Medulla oblongata (tissue), 1 donor: ENCODE measurements around the gene ADAMTS2.
"Not testable (repeated sequence)": the region's sequence is repeated elsewhere in the genome, so short reads cannot be mapped to it uniquely, and the experiment has no call there.

Experiments
- DNase-seq: peaks from one replicate; pipeline ENCODE4 v3.0.0-alpha.2; 2015; ENCODE audit errors: extremely low spot score

The ADAMTS2 gene

GRCh38 chr5:179111267-179112207, 233.7 kb downstream of the ADAMTS2 start:
- no peak for DNase-seq

DNA sequence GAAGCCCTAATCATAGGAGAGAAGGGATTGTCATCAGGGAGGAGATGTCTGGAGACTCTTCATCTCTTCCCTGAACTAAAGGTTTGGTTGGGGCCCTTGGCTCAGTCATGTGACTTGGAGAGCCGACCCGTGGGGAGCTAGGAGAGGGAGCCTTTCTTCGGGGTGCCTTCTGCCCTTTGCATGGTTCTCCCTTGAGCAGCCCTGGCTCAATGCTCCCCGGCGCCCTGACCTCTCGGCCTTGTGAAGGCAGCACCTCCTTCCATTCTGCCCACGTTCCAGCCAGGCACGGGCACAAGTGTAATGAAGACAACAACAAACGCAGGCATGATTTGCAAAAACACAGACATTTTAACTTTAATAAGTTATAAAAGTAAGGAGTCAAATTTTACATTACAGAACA, 234.7 kb downstream of the ADAMTS2 start:
- no peak for DNase-seq

GRCh38 chr5:179101282-179101681, 244.0 kb downstream of the ADAMTS2 start:
- not testable (repeated sequence) for DNase-seq

DNA sequence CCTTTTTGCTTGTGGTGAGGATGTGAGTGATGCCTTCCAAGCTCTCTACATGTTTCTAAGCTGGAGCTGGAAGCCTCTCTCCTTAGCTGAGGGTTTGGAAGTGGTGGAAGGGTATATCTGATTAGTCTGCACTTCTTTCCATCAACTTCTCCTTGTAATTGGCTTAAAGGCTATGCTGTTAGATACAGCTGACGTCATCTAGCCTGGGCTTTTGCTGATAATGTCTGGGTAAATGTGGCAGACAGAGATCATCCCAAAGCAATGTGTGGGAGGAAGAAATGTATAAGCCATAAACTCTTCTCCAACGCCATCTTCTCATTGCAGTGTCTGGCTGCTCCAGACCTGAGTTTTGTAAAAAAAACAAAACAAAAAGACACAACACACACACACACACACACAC, 255.8 kb downstream of the ADAMTS2 start:
- DNase-seq = no peak

- no peak for DNase-seq
Observed at GRCh38 chr5:179080724-179081123, 264.5 kb downstream of the ADAMTS2 start.

DNA sequence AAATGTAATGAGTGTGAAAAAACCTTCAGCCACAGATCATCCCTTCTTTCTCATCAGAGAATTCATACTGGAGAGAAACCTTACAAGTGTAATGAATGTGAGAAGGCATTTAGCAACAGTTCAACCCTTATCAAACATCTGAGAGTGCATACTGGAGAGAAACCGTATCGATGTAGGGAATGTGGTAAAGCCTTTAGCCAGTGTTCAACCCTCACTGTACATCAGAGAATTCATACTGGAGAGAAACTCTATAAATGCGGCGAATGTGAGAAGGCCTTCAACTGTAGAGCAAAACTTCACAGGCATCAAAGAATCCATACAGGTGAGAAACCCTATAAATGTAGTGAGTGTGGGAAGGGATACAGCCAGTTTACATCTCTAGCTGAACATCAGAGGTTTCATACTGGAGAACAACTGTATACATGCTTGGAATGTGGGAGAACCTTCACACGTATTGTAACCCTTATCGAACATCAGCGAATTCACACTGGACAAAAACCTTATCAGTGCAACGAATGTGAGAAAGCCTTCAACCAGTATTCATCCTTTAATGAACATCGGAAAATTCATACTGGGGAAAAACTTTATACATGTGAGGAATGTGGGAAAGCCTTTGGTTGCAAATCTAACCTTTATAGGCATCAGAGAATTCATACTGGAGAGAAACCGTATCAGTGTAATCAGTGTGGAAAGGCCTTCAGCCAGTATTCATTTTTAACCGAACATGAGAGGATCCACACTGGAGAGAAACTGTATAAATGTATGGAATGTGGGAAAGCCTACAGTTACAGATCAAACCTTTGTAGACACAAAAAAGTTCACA, 265.9 kb downstream of the ADAMTS2 start:
- DNase-seq = no peak

DNA sequence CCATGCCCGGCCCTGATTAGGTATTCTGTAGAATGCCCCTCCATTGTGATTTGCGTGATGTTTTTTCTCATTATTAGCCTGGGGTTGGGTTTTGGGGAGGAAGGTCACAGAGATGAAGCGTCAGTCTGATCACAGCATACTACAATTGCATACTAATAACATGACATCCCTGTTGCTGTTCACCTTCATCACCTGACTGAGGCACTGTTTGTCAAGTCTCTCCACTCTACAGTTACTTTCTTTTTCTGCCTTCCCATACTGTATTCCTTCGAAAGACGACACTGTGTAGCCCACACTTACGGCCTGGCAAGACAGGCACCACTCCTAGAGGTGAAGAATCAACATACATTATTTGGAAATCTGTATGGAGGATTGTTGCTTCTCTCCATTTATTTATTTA, 279.6 kb downstream of the ADAMTS2 start:
- DNase-seq = no peak

GRCh38 chr5:179061025-179061424, 284.2 kb downstream of the ADAMTS2 start:
- DNase-seq = no peak
